Liver (tissue), 3 donors: ENCODE results near the gene SF3B6.

Experiments used
- CTCF ChIP-seq: fragments of 150-350 bp; IDR thresholded peaks from 2 replicates; pipeline ENCODE4 v1.5.1; 2017; ENCODE audit warnings: improper control_type of control experiment, low read depth, low read length; ENCODE audit not compliant: missing input control
- EGR1 ChIP-seq, 2 donors: IDR thresholded peaks; 2 replicates each; pipeline ENCODE4 v1.6.1; 2016 to 2018; ENCODE audit warnings: antibody characterized with exemption in 2 of 2, low read depth in 2 of 2
- GABPA ChIP-seq, 2 donors: IDR thresholded peaks in 1 of 2; conservative IDR thresholded peaks in 1 of 2; 2 replicates each; pipeline ENCODE4 v1.6.1; 2016; ENCODE audit warnings: antibody characterized with exemption in 2 of 2, mild to moderate bottlenecking in 1 of 2, moderate library complexity in 1 of 2
- HNF4G ChIP-seq: IDR thresholded peaks from 2 replicates; pipeline ENCODE4 v1.6.1; 2016; ENCODE audit warnings: antibody characterized with exemption
- RAD21 ChIP-seq, 2 donors: IDR thresholded peaks; 2 replicates each; pipeline ENCODE4 v1.6.1; 2016; ENCODE audit warnings: antibody characterized with exemption in 2 of 2, mild to moderate bottlenecking in 2 of 2
- RXRA ChIP-seq, 2 donors: IDR thresholded peaks; 2 replicates each; pipeline ENCODE4 v1.6.1; 2017 to 2018; ENCODE audit warnings: antibody characterized with exemption in 2 of 2, mild to moderate bottlenecking in 1 of 2
- SP1 ChIP-seq: IDR thresholded peaks from 2 replicates; pipeline ENCODE4 v1.6.1; 2018; ENCODE audit warnings: antibody characterized with exemption, mild to moderate bottlenecking
- TAF1 ChIP-seq: conservative IDR thresholded peaks from 2 replicates; pipeline ENCODE4 v1.6.1; 2016; ENCODE audit warnings: antibody characterized with exemption, mild to moderate bottlenecking
- YY1 ChIP-seq: IDR thresholded peaks from 2 replicates; pipeline ENCODE4 v1.6.1; 2016; ENCODE audit warnings: antibody characterized with exemption, mild to moderate bottlenecking
- ZBTB33 ChIP-seq: IDR thresholded peaks from 2 replicates; pipeline ENCODE4 v1.6.1; 2016; ENCODE audit warnings: antibody characterized with exemption
- TF ChIP-seq, protein P1 (sequence below): IDR thresholded peaks from 2 replicates; pipeline ENCODE4 v1.6.1; 2016; ENCODE audit warnings: antibody characterized with exemption, mild to moderate bottlenecking
- donor health status: healthy.
- donor health status: healthy.

GRCh38 chr2:24046599-24046929 is 29.6 kb downstream of the SF3B6 start:
- TF ChIP-seq ZBTB33 (no peak), CTCF (no peak), GABPA (IDR thresholded peaks at IDR 0.05 in 1 of 2, conservative IDR thresholded peaks at IDR 0.05 in 1 of 2) (no peak), YY1 (no peak), HNF4G (no peak), RXRA (IDR thresholded peaks at IDR 0.05) (no peak), EGR1 (IDR thresholded peaks at IDR 0.05; ENCODE audit: low read depth in 2 of 2) (no peak), TAF1 (no peak), RAD21 (IDR thresholded peaks at IDR 0.05) (no peak), SP1 (no peak)
- TF ChIP-seq, protein P1, sequence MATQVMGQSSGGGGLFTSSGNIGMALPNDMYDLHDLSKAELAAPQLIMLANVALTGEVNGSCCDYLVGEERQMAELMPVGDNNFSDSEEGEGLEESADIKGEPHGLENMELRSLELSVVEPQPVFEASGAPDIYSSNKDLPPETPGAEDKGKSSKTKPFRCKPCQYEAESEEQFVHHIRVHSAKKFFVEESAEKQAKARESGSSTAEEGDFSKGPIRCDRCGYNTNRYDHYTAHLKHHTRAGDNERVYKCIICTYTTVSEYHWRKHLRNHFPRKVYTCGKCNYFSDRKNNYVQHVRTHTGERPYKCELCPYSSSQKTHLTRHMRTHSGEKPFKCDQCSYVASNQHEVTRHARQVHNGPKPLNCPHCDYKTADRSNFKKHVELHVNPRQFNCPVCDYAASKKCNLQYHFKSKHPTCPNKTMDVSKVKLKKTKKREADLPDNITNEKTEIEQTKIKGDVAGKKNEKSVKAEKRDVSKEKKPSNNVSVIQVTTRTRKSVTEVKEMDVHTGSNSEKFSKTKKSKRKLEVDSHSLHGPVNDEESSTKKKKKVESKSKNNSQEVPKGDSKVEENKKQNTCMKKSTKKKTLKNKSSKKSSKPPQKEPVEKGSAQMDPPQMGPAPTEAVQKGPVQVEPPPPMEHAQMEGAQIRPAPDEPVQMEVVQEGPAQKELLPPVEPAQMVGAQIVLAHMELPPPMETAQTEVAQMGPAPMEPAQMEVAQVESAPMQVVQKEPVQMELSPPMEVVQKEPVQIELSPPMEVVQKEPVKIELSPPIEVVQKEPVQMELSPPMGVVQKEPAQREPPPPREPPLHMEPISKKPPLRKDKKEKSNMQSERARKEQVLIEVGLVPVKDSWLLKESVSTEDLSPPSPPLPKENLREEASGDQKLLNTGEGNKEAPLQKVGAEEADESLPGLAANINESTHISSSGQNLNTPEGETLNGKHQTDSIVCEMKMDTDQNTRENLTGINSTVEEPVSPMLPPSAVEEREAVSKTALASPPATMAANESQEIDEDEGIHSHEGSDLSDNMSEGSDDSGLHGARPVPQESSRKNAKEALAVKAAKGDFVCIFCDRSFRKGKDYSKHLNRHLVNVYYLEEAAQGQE = no peak
